ENCODE data around the gene PRRC2B. TPM values are rescaled to one million over a fixed set of nuclear protein-coding genes. Genes with fewer than 3 reads are reported as not detected.

PRRC2B gene
- total and polyA plus RNA-seq, 2 of the 8 experiments (the other 6 are each of a cell fraction or from before 2014, with no cell fraction given) = 37.3 to 249 TPM

- Histone ChIP-seq H3K4me2 (ENCODE audit: insufficient read depth in 1 of 2, low read depth in 2 of 2, low read length in 2 of 2) (no peak overlapping the region; a peak in 1 of 4 replicates), H3K27ac (ENCODE audit: low read depth, low read length) (0 out of 2 replicates have a peak overlapping the region, but pooled peaks have one; percentile 4), H2BK20ac (ENCODE audit: low read length) (no peak overlapping the region), H3K18ac (ENCODE audit: extremely low read depth, low read length) (no peak overlapping the region; the same call in 1 of the 2 replicates), H4K20me1 (replicated peaks in 1 of 2; ENCODE audit: control insufficient read depth in 1 of 2, insufficient read depth in 2 of 2, low read length in 2 of 2) (peaks cover 31 to 33% of the 10 kb centered on the region in 2 experiments), H2AK5ac (ENCODE audit: low read depth, low read length) (no peak overlapping the region), H3K14ac (ENCODE audit: insufficient read length) (no peak overlapping the region), H3K4me1 (replicated peaks in 1 of 4; ENCODE audit: control insufficient read depth in 3 of 4, insufficient read depth in 4 of 4, low read length in 3 of 4) (peaks cover 14 to 32% (median 17%) of the 10 kb centered on the region in 4 experiments), H3K9me3 (ENCODE audit: insufficient read depth in 2 of 2, low read depth in 1 of 2, low read length in 1 of 2) (no peaks in the 10 kb centered on the region), H2BK12ac (ENCODE audit: low read depth, low read length) (no peak overlapping the region), H2BK5ac (ENCODE audit: low read depth, low read length) (no peak overlapping the region; the same call in 1 of the 2 replicates), H3K4ac (replicated peaks; ENCODE audit: insufficient read length, low read depth, low read length) (no peak overlapping the region), H3K23me2 (ENCODE audit: low read depth, low read length) (no peaks in the 10 kb centered on the region), H3K27me3 (replicated peaks in 1 of 4; ENCODE audit: control insufficient read depth in 3 of 4, extremely low read depth in 1 of 4, insufficient read depth in 3 of 4, low read length in 3 of 4) (no peaks in the 10 kb centered on the region), H2BK120ac (replicated peaks; ENCODE audit: low read depth, low read length) (no peak overlapping the region), H3K23ac (ENCODE audit: insufficient read length) (no peak overlapping the region), H4K8ac (ENCODE audit: extremely low read depth, insufficient read depth, low read length) (no peak overlapping the region), H3K9ac (replicated peaks in 1 of 4; ENCODE audit: extremely low read depth in 1 of 4, low read depth in 3 of 4, low read length in 3 of 4) (no peak overlapping the region), H3K79me1 (ENCODE audit: low read depth, low read length) (peaks cover 15% of the 10 kb centered on the region), H3K36me3 (ENCODE audit: control insufficient read depth in 2 of 4, insufficient read depth in 4 of 4, low read length in 3 of 4) (peaks cover 12 to 41% (median 22%) of the 10 kb centered on the region in 4 experiments), H4K91ac (replicated peaks; ENCODE audit: insufficient read length, low read length) (no peak overlapping the region), H3K56ac (replicated peaks; ENCODE audit: insufficient read length, low read depth, low read length) (no peak overlapping the region), H2AFZ (ENCODE audit: low read length) (no peak overlapping the region), H3K4me3 (ENCODE audit: extremely low read depth in 1 of 4, insufficient read depth in 2 of 4, low read depth in 3 of 4, low read length in 4 of 4) (no peak overlapping the region), H2BK15ac (ENCODE audit: low read length) (no peak overlapping the region), H4K5ac (ENCODE audit: insufficient read length, low read depth, low read length) (no peak overlapping the region), H3K79me2 (ENCODE audit: control insufficient read depth in 1 of 2, insufficient read depth in 2 of 2, low read length in 2 of 2) (peaks cover 23 to 75% of the 10 kb centered on the region in 2 experiments)
- DNase-seq (ENCODE audit: low read depth in 1 of 2, low spot score in 2 of 2) (no peak), FAIRE-seq (no peak)
- ChIA-PET POLR2A (ENCODE audit: partially characterized antibody) (interaction anchor here (0.6 to 3.6 kb wide), 8 partner anchors 12 to 72 kb away, joined by 3 to 17 read pairs (median 8); no protein-coding TSS in a partner anchor), CTCF (ENCODE audit: partially characterized antibody) (interaction anchor here (0.6 to 2.7 kb wide), 16 partner anchors 8 to 283 kb away, joined by 3 to 14 read pairs (median 3); no protein-coding TSS in a partner anchor)
- TF ChIP-seq TAF7 (optimal IDR thresholded peaks at IDR 0.05; ENCODE audit: borderline replicate concordance, low read depth, low read length) = no peak
- TF ChIP-seq KDM4A (IDR thresholded peaks at IDR 0.05; ENCODE audit: low read depth, low read length, severe bottlenecking) = no peak
- TF ChIP-seq SP1 (IDR thresholded peaks at IDR 0.05; ENCODE audit: low read depth, low read length) = no peak
- no peak for TF ChIP-seq BACH1 (IDR thresholded peaks at IDR 0.05; ENCODE audit: low read length)
- no peak for TF ChIP-seq SIX5 (IDR thresholded peaks at IDR 0.05; ENCODE audit: low read depth, low read length)
- no peak for TF ChIP-seq JUND (IDR thresholded peaks at IDR 0.05; ENCODE audit: low read length)
- TF ChIP-seq POU5F1 (IDR thresholded peaks at IDR 0.05; ENCODE audit: low read depth, low read length) = no peak
- TF ChIP-seq JUN (IDR thresholded peaks at IDR 0.05; ENCODE audit: low read depth, low read length) = no peak
- TF ChIP-seq HDAC2 (IDR thresholded peaks at IDR 0.05; ENCODE audit: borderline replicate concordance in 1 of 2, low read depth in 2 of 2, low read length in 2 of 2) = no peak
- no peak for TF ChIP-seq CTBP2 (IDR thresholded peaks at IDR 0.05; ENCODE audit: borderline replicate concordance, insufficient read depth, insufficient read length, low read length)
- TF ChIP-seq EZH2 (IDR thresholded peaks at IDR 0.05; ENCODE audit: low read depth, low read length, severe bottlenecking) = no peak
- TF ChIP-seq RXRA (IDR thresholded peaks at IDR 0.05; ENCODE audit: insufficient read depth, low read depth, low read length) = no peak
- TF ChIP-seq HDAC6 (IDR thresholded peaks at IDR 0.05; ENCODE audit: low read depth, low read length) = no peak
- WGBS, 2 experiments (ENCODE audit: extremely low coverage in 1 of 2, insufficient coverage in 1 of 2, insufficient read length in 1 of 2, insufficient replicate concordance in 2 of 2, low coverage in 1 of 2, low lambda C conversion rate in 2 of 2, missing lambda C conversion rate in 1 of 2) = 90% methylated on average over 4 of the region's 4 CpGs; no CpG with 5 or more reads in 1 of the 2 experiments
Observed at GRCh38 chr9:131432050-131432449, 38.2 kb downstream of the PRRC2B start.

Data from H1 (cell line).